Transverse colon (tissue), 4 donors: Measurements from ENCODE around the gene ZNF680.
"Not testable (repeated sequence)": the region's sequence is repeated elsewhere in the genome, so short reads cannot be mapped to it uniquely, and the experiment has no call there.

Source experiments
- EP300 ChIP-seq: sonication (generic); formaldehyde crosslinking; IDR thresholded peaks from one replicate; pipeline ENCODE4 v1.6.1; 2017; ENCODE audit warnings: antibody characterized with exemption, low read depth
- POLR2A ChIP-seq: fragments of 450-650 bp; IDR thresholded peaks from one replicate; pipeline ENCODE4 v1.6.1; 2016; ENCODE audit warnings: antibody characterized with exemption, mild to moderate bottlenecking, moderate library complexity
- POLR2AphosphoS5 ChIP-seq, 3 donors: sonication (generic); formaldehyde crosslinking; IDR thresholded peaks; one replicate each; pipeline ENCODE4 v1.6.1; 2016; ENCODE audit warnings: antibody characterized with exemption in 3 of 3
- TF ChIP-seq, protein P1 (sequence below), 5 experiments: fragments of 200-600 bp in 3 of 5; fragments of 450-650 bp in 2 of 5; sonication (generic) in 3 of 5; IDR thresholded peaks; 1 replicate in 2 of 5; 2 replicates in 3 of 5; pipeline ENCODE4 v1.5.1; 2016 to 2017; ENCODE audit warnings: antibody characterized with exemption in 5 of 5, inconsistent platforms in 3 of 5, mild to moderate bottlenecking in 2 of 5, moderate library complexity in 1 of 5

DNA sequence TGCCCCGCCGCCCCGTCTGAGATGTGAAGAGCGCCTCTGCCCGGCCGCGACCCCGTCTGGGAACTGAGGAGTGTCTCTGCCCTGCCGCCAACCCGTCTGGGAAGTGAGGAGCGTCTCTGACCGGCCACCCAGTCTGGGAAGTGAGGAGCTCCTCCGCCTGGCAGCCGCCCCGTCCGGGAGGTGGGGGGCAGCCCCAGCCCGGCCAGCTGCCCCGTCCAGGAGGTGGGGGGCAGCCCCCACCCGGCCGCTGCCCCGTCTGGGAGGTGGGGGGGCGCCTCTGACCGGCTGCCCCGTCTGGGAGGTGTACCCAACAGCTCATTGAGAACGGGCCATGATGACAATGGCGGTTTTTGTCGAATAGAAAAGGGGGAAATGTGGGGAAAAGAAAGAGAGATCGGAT lies 8.7 kb downstream of the ZNF680 start:
- TF ChIP-seq POLR2AphosphoS5 (IDR thresholded peaks at IDR 0.05); POLR2A; EP300: not testable (repeated sequence)
- TF ChIP-seq, protein P1, sequence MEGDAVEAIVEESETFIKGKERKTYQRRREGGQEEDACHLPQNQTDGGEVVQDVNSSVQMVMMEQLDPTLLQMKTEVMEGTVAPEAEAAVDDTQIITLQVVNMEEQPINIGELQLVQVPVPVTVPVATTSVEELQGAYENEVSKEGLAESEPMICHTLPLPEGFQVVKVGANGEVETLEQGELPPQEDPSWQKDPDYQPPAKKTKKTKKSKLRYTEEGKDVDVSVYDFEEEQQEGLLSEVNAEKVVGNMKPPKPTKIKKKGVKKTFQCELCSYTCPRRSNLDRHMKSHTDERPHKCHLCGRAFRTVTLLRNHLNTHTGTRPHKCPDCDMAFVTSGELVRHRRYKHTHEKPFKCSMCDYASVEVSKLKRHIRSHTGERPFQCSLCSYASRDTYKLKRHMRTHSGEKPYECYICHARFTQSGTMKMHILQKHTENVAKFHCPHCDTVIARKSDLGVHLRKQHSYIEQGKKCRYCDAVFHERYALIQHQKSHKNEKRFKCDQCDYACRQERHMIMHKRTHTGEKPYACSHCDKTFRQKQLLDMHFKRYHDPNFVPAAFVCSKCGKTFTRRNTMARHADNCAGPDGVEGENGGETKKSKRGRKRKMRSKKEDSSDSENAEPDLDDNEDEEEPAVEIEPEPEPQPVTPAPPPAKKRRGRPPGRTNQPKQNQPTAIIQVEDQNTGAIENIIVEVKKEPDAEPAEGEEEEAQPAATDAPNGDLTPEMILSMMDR (IDR thresholded peaks at IDR 0.05), result not testable (repeated sequence)
